ENCODE measurements around the gene C1QL1. TPM values are rescaled to one million over a fixed set of nuclear protein-coding genes. Genes with fewer than 3 reads are reported as not detected.

The C1QL1 gene
- polyA plus RNA-seq, 1 experiment = 0.50 TPM

DNA sequence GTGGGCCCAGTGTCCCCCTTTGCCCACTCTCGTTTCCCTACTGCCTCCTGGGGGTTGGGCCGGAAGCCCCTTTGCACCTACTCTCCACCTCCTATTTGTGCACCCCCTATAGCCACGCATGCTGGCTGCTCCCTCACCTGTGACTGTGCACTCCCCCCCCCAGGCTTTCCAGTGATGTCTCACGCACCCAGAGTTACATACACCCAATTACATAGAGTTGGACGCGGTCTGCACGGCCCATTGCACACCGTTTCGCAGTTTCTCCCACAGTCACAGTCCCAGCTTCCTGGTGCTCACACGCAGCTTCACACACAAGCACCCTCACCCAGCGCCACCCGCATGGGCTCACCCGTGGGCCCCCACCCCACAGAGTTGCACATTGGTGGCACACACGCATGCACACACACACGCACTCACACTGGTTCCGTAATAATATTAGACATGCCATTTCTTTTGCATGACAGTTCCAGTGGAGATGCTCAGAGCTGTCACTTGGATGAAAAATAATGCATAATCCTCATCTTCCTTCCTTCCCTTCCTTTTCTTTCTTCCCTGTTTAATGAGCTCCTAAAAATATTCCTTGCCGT lies 21.5 kb upstream of the C1QL1 start:
- Histone ChIP-seq H3K36me3 (ENCODE audit: control insufficient read depth, insufficient read depth, low read length) (no peaks in the 10 kb centered on the region), H3K4me3 (ENCODE audit: low read depth, low read length) (no peak overlapping the region), H3K27me3 (ENCODE audit: control insufficient read depth, insufficient read depth, low read length) (peaks cover 13% of the 10 kb centered on the region)
- DNase-seq (ENCODE audit: low read depth) = no peak
- TF ChIP-seq CTCF (IDR thresholded peaks at IDR 0.05; ENCODE audit: insufficient read depth, low read depth, low read length) = no peak
- POLR2A ChIA-PET = no interaction called here
- CTCF ChIA-PET = interaction anchor here (0.8 kb wide), 1 partner anchor 146 kb away, joined by 3 read pairs; the partner anchor contains the start of gene ACBD4

- ChIA-PET POLR2A (no interaction called here), CTCF (interaction anchor here (0.9 to 1.3 kb wide), 2 partner anchors 8 to 33 kb away, joined by 3 to 5 read pairs; no protein-coding TSS in a partner anchor)
- H3K27me3 ChIP-seq (ENCODE audit: control insufficient read depth, insufficient read depth, low read length) = peaks cover 6% of the 10 kb centered on the region
- no peak overlapping the region for H3K4me3 ChIP-seq (ENCODE audit: low read depth, low read length)
- DNase-seq (ENCODE audit: low read depth) = no peak
- TF ChIP-seq CTCF (IDR thresholded peaks at IDR 0.05; ENCODE audit: insufficient read depth, low read depth, low read length) = no peak
- no peaks in the 10 kb centered on the region for H3K36me3 ChIP-seq (ENCODE audit: control insufficient read depth, insufficient read depth, low read length)
Observed at GRCh38 chr17:44988044-44988942, 20.2 kb upstream of the C1QL1 start.

- DNase-seq (ENCODE audit: low read depth) = no peak
- no peaks in the 10 kb centered on the region for H3K36me3 ChIP-seq (ENCODE audit: control insufficient read depth, insufficient read depth, low read length)
- ChIA-PET CTCF (no interaction called here), POLR2A (no interaction called here)
- peaks cover 5% of the 10 kb centered on the region for H3K27me3 ChIP-seq (ENCODE audit: control insufficient read depth, insufficient read depth, low read length)
- no peak overlapping the region for H3K4me3 ChIP-seq (ENCODE audit: low read depth, low read length)
- TF ChIP-seq CTCF (IDR thresholded peaks at IDR 0.05; ENCODE audit: insufficient read depth, low read depth, low read length) = no peak
Observed at GRCh38 chr17:44983563-44983962, 15.5 kb upstream of the C1QL1 start.

- no peak for DNase-seq (ENCODE audit: low read depth)
- POLR2A ChIA-PET = no interaction called here
- Histone ChIP-seq H3K36me3 (ENCODE audit: control insufficient read depth, insufficient read depth, low read length) (no peaks in the 10 kb centered on the region), H3K27me3 (ENCODE audit: control insufficient read depth, insufficient read depth, low read length) (peaks cover 13% of the 10 kb centered on the region), H3K4me3 (ENCODE audit: low read depth, low read length) (no peak overlapping the region)
- CTCF ChIA-PET = no interaction called here
- 0 out of 2 replicates have a peak, but pooled peaks have one; percentile 1 for TF ChIP-seq CTCF (IDR thresholded peaks at IDR 0.05; ENCODE audit: insufficient read depth, low read depth, low read length)
Observed at GRCh38 chr17:44982113-44982702, 14.1 kb upstream of the C1QL1 start.
